T-cell (primary cell): ENCODE data around the gene MAPKBP1. TPM values are rescaled to one million over a fixed set of nuclear protein-coding genes. Genes with fewer than 3 reads are reported as not detected.
"Not testable (repeated sequence)": the region's sequence is repeated elsewhere in the genome, so short reads cannot be mapped to it uniquely, and the experiment has no call there.

Experiments
- ATAC-seq, 4 experiments: fragments of 200-7000 bp in 3 of 4; fragments of 150-1000 bp in 1 of 4; cut with Tn5 transposase; replicated peaks in 1 of 4; 1 replicate in 3 of 4; 2 replicates in 1 of 4; pipeline ENCODE4 v1.10.0; 2021; ENCODE audit warnings: moderate library complexity in 3 of 4, mild to moderate bottlenecking in 2 of 4, moderate number of reproducible peaks in 1 of 4
- CTCF ChIA-PET, 2 donors: fragments of 300-600 bp; sonication (Branson Sonifier 250); formaldehyde crosslinking; loops; one replicate each; lab custom pipeline; 2022; ENCODE audit warnings: antibody characterized with exemption in 2 of 2; lab: Charles Lee
- POLR2A ChIA-PET, 2 donors: fragments of 300-600 bp; sonication (Branson Sonifier 250); formaldehyde crosslinking; loops; one replicate each; lab custom pipeline; 2022; ENCODE audit warnings: antibody characterized with exemption in 2 of 2; lab: Charles Lee
- DNase-seq, 35 experiments: peaks; one replicate each; pipeline versions ENCODE4 v3.0.0 to v3.0.0-alpha.2; 2013 to 2023
- H3K27ac ChIP-seq: one replicate; pipeline ENCODE4 v1.5.1; 2013; ENCODE audit warnings: low read length
- H3K27me3 ChIP-seq, 2 experiments: replicated peaks in 1 of 2; 1 replicate in 1 of 2; 2 replicates in 1 of 2; pipeline versions ENCODE4 v1.6.1 to v1.7.0; 2013; ENCODE audit warnings: low read length in 1 of 2, mixed read lengths in 1 of 2; ENCODE audit not compliant: control insufficient read depth in 2 of 2, insufficient read depth in 2 of 2; ENCODE audit errors: extremely low read depth in 1 of 2
- H3K36me3 ChIP-seq, 2 donors: 1 replicate in 1 of 2; 2 replicates in 1 of 2; pipeline versions ENCODE4 v1.6.1 to v1.7.0; 2013; ENCODE audit warnings: low read length in 1 of 2; ENCODE audit not compliant: control insufficient read depth in 2 of 2, insufficient read depth in 1 of 2; ENCODE audit errors: extremely low read depth in 1 of 2
- H3K4me1 ChIP-seq, 2 experiments: 1 replicate in 1 of 2; 2 replicates in 1 of 2; pipeline versions ENCODE4 v1.6.1 to v1.7.0; 2013; ENCODE audit warnings: low read length in 2 of 2, mixed read lengths in 1 of 2; ENCODE audit not compliant: insufficient read depth in 2 of 2, control insufficient read depth in 1 of 2; ENCODE audit errors: extremely low read depth in 1 of 2
- H3K4me3 ChIP-seq, 2 donors: 1 replicate in 1 of 2; 2 replicates in 1 of 2; pipeline versions ENCODE4 v1.5.1 to v1.7.0; 2013; ENCODE audit warnings: mild to moderate bottlenecking in 2 of 2, low read length in 1 of 2, moderate library complexity in 1 of 2; ENCODE audit not compliant: control insufficient read depth in 1 of 2; ENCODE audit errors: extremely low read depth in 1 of 2
- H3K9me3 ChIP-seq: 2 replicates; pipeline ENCODE4 v1.7.0; 2013
- H3K27ac Mint-ChIP-seq, 2 donors: one replicate each; pipeline ENCODE4 v1.8.0; 2020 to 2021; ENCODE audit warnings: mild to moderate bottlenecking in 2 of 2, mixed read lengths in 2 of 2
- H3K27me3 Mint-ChIP-seq, 2 donors: one replicate each; pipeline ENCODE4 v1.8.0; 2021 to 2022; ENCODE audit warnings: mixed read lengths in 2 of 2
- H3K36me3 Mint-ChIP-seq: one replicate; pipeline ENCODE4 v1.8.0; 2021; ENCODE audit warnings: mixed read lengths
- H3K4me1 Mint-ChIP-seq, 3 donors: one replicate each; pipeline ENCODE4 v1.8.0; 2020 to 2022; ENCODE audit warnings: mixed read lengths in 3 of 3, mild to moderate bottlenecking in 1 of 3
- H3K4me3 Mint-ChIP-seq, 3 donors: one replicate each; pipeline ENCODE4 v1.8.0; 2020 to 2022; ENCODE audit warnings: mild to moderate bottlenecking in 3 of 3, mixed read lengths in 3 of 3, moderate library complexity in 3 of 3
- H3K9me3 Mint-ChIP-seq, 3 donors: one replicate each; pipeline ENCODE4 v1.8.0; 2020 to 2022; ENCODE audit warnings: mixed read lengths in 3 of 3
- WGBS: methylation state at CpG from one replicate; pipeline ENCODE4 v1.1.5; 2013; ENCODE audit warnings: missing lambda C conversion rate; ENCODE audit not compliant: insufficient coverage; 5-methylcytosine and 5-hydroxymethylcytosine counted together
- total RNA-seq, 35 experiments: library from RNA in 6 of 35; stranded (reverse) in 6 of 35; fragments of 120-200 nt in 1 of 35; gene quantifications; one replicate each; pipeline versions ENCODE4 v1.2.1 to v1.2.4 and lab custom pipeline; 2013 to 2026

The MAPKBP1 gene
- total RNA-seq, 5 donors from 2014 or later (not counting 1 experiment from before 2014, with no cell fraction given), result 37.0 to 44.8 (median 38.2) TPM

GRCh38 chr15:41828807-41829141 is 54.5 kb downstream of the MAPKBP1 start:
- ATAC-seq (no peak), DNase-seq (no peak)
- Histone ChIP-seq H3K4me1 (peaks cover 20 to 55% of the 10 kb centered on the region in 2 experiments), H3K36me3 (peaks cover 3 to 11% of the 10 kb centered on the region in 2 donors), H3K27ac (no peak overlapping the region), H3K4me3 (peak overlapping the region; percentile 85 to 91), H3K9me3 (no peaks in the 10 kb centered on the region), H3K27me3 (no peaks in the 10 kb centered on the region)
- H3K4me1 Mint-ChIP-seq, result peaks cover 49 to 63% (median 59%) of the 10 kb centered on the region in 3 donors
- peak overlapping the region; percentile 86 to 91 for H3K27ac Mint-ChIP-seq
- peak overlapping the region; percentile 91 to 97 (median 95) for H3K4me3 Mint-ChIP-seq
- WGBS, result 17% methylated on average over 4 of the region's 6 CpGs
- H3K36me3 Mint-ChIP-seq, result peaks cover 17% of the 10 kb centered on the region
- H3K27me3 Mint-ChIP-seq, result no peaks in the 10 kb centered on the region
- POLR2A ChIA-PET, result no interaction called here
- CTCF ChIA-PET, result interaction anchor here in 1 of 2 donors (0.9 to 2.1 kb wide), 2 partner anchors 55 to 141 kb away, joined by 3 to 17 read pairs; partner anchors contain the start of gene MAPKBP1
- no peaks in the 10 kb centered on the region for H3K9me3 Mint-ChIP-seq

GRCh38 chr15:41829959-41830646 is 55.8 kb downstream of the MAPKBP1 start:
- WGBS, result 98% methylated on average over 9 of the region's 13 CpGs
- Histone ChIP-seq H3K27me3 (no peaks in the 10 kb centered on the region), H3K4me3 (no peak overlapping the region), H3K36me3 (peaks cover 0 to 17% of the 10 kb centered on the region in 2 donors), H3K9me3 (no peaks in the 10 kb centered on the region), H3K4me1 (peaks cover 20 to 66% of the 10 kb centered on the region in 2 experiments), H3K27ac (no peak overlapping the region)
- ChIA-PET CTCF (interaction anchor here in 1 of 2 donors (2.6 kb wide), 1 partner anchor 56 kb away, joined by 13 read pairs; the partner anchor contains the start of gene MAPKBP1), POLR2A (no interaction called here)
- Mint-ChIP-seq H3K36me3 (peaks cover 10% of the 10 kb centered on the region), H3K27me3 (no peaks in the 10 kb centered on the region), H3K4me1 (peaks cover 53 to 71% (median 66%) of the 10 kb centered on the region in 3 donors), H3K9me3 (no peaks in the 10 kb centered on the region), H3K4me3 (no peak overlapping the region), H3K27ac (no peak overlapping the region)
- ATAC-seq (no peak), DNase-seq (no peak)

GRCh38 chr15:41831291-41831690 is 57.0 kb downstream of the MAPKBP1 start:
- 0% methylated on average over 3 of the region's 4 CpGs for WGBS
- H3K36me3 ChIP-seq, result peaks cover 4 to 28% of the 10 kb centered on the region in 2 donors
- Mint-ChIP-seq H3K4me1 (peaks cover 57 to 71% (median 66%) of the 10 kb centered on the region in 3 donors), H3K27ac (peak overlapping the region; percentile 76 to 78), H3K36me3 (peaks cover 10% of the 10 kb centered on the region), H3K4me3 (peak overlapping the region; percentile 28 to 60 (median 45))
- H3K27ac ChIP-seq, H3K27me3 Mint-ChIP-seq, H3K4me3 ChIP-seq, H3K9me3 Mint-ChIP-seq, H3K27me3 ChIP-seq, H3K9me3 ChIP-seq: not testable (repeated sequence)
- ATAC-seq (peak in 2 of 4 experiments; percentile 15 to 33), DNase-seq (peak in 32 of 35 experiments; percentile 7 to 62 (median 28))
- ChIA-PET CTCF (interaction anchor here (0.6 to 2.6 kb wide), 3 partner anchors 58 to 1791 kb away, joined by 3 to 13 read pairs (median 5); partner anchors contain the start of gene MAPKBP1 (in 1 of the 2)), POLR2A (interaction anchor here in 1 of 2 donors (0.6 kb wide), 1 partner anchor 54 kb away, joined by 6 read pairs; no protein-coding TSS in a partner anchor)
- H3K4me1 ChIP-seq, result peaks cover 20 to 70% of the 10 kb centered on the region in 2 experiments

- Histone ChIP-seq H3K27me3 (no peaks in the 10 kb centered on the region), H3K9me3 (no peaks in the 10 kb centered on the region), H3K36me3 (peaks cover 4 to 37% of the 10 kb centered on the region in 2 donors), H3K4me3 (no peak overlapping the region), H3K27ac (no peak overlapping the region), H3K4me1 (peaks cover 20 to 65% of the 10 kb centered on the region in 2 experiments)
- peak overlapping the region in 1 of 2 donors; percentile 41 for H3K27ac Mint-ChIP-seq
- H3K4me1 Mint-ChIP-seq, result peaks cover 58 to 66% (median 64%) of the 10 kb centered on the region in 3 donors
- ChIA-PET POLR2A (interaction anchor here in 1 of 2 donors (0.5 kb wide), 1 partner anchor 712 kb away, joined by 8 read pairs; no protein-coding TSS in a partner anchor), CTCF (interaction anchor here in 1 of 2 donors (0.6 to 2.6 kb wide), 2 partner anchors 59 to 846 kb away, joined by 3 to 13 read pairs; partner anchors contain the start of gene MAPKBP1)
- H3K9me3 Mint-ChIP-seq, result no peaks in the 10 kb centered on the region
- ATAC-seq (no peak), DNase-seq (no peak)
- H3K36me3 Mint-ChIP-seq, result peaks cover 13% of the 10 kb centered on the region
- H3K27me3 Mint-ChIP-seq, result no peaks in the 10 kb centered on the region
- no peak overlapping the region for H3K4me3 Mint-ChIP-seq
- WGBS, result 94% methylated on average over 10 of the region's 10 CpGs
These were observed 57.9 kb downstream of the MAPKBP1 start for GRCh38 chr15:41832208-41832607.

- Mint-ChIP-seq H3K4me3 (no peak overlapping the region), H3K36me3 (peaks cover 14% of the 10 kb centered on the region), H3K27ac (peak overlapping the region; percentile 17 to 41), H3K4me1 (peaks cover 58 to 66% (median 64%) of the 10 kb centered on the region in 3 donors), H3K27me3 (no peaks in the 10 kb centered on the region), H3K9me3 (no peaks in the 10 kb centered on the region)
- Histone ChIP-seq H3K27me3 (no peaks in the 10 kb centered on the region), H3K4me3 (no peak overlapping the region), H3K9me3 (no peaks in the 10 kb centered on the region), H3K27ac (no peak overlapping the region), H3K4me1 (peaks cover 20 to 62% of the 10 kb centered on the region in 2 experiments), H3K36me3 (peaks cover 4 to 39% of the 10 kb centered on the region in 2 donors)
- peak in 2 of 35 experiments; percentile 8 to 31 for DNase-seq
- ChIA-PET CTCF (interaction anchor here in 1 of 2 donors (2.6 kb wide), 1 partner anchor 59 kb away, joined by 13 read pairs; the partner anchor contains the start of gene MAPKBP1), POLR2A (interaction anchor here in 1 of 2 donors (0.5 kb wide), 1 partner anchor 713 kb away, joined by 8 read pairs; no protein-coding TSS in a partner anchor)
- 17% methylated on average over 1 of the region's 3 CpGs for WGBS
- no peak for ATAC-seq
These were observed 58.6 kb downstream of the MAPKBP1 start for GRCh38 chr15:41832875-41833274.

- WGBS, result 100% methylated on average over 2 of the region's 3 CpGs
- POLR2A ChIA-PET, result interaction anchor here in 1 of 2 donors (0.6 kb wide), 1 partner anchor 372 kb away, joined by 3 read pairs; no protein-coding TSS in a partner anchor
- no peak overlapping the region for H3K27ac Mint-ChIP-seq
These were observed 59.8 kb downstream of the MAPKBP1 start for GRCh38 chr15:41834096-41834495.

More at GRCh38 chr15:41834096-41834495, 59.8 kb downstream of the MAPKBP1 start:
- H3K27ac ChIP-seq, result no peak overlapping the region
- Mint-ChIP-seq H3K36me3 (peaks cover 14% of the 10 kb centered on the region), H3K4me1 (peaks cover 51 to 56% (median 56%) of the 10 kb centered on the region in 3 donors), H3K4me3 (no peak overlapping the region), H3K27me3 (no peaks in the 10 kb centered on the region), H3K9me3 (no peaks in the 10 kb centered on the region)
- CTCF ChIA-PET, result no interaction called here
- ATAC-seq (no peak), DNase-seq (no peak)
- no peaks in the 10 kb centered on the region for H3K27me3 ChIP-seq
- peaks cover 14 to 59% of the 10 kb centered on the region in 2 experiments for H3K4me1 ChIP-seq
- peaks cover 10 to 45% of the 10 kb centered on the region in 2 donors for H3K36me3 ChIP-seq
- no peaks in the 10 kb centered on the region for H3K9me3 ChIP-seq
- H3K4me3 ChIP-seq, result no peak overlapping the region
